Measurements from ENCODE around the gene CSF2RB.

CSF2RB gene

DNA sequence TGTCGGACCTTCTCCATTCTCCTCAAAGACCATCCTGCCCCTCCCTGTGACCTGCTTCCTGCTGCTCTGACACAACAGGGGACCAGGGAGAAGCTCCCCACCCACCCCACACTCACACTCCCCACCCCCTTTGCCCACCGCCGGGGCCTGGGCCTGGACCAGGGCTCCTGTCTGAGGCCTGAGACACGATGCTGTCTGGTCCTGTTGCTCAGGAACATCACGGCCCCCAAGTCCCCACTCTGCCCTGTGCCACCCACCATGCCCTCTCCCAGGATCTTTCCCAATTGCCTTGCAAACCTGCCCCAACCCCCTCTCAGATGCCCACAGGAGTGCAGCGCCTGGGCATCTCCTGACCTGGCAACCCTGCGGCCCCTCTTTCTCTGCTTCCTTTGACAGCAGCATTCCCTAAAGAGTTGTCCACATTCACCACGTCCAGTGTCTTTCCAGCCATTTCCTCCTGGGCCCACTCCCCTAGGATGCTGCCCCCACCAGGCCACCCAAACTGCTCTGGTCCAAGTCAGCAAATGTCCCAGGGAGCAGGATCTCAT lies 10.8 kb downstream of the CSF2RB start:
- no peak overlapping the region for H3K4me3 ChIP-seq (ENCODE audit: low read depth, low read length)
- TF ChIP-seq MYC (IDR thresholded peaks at IDR 0.05; ENCODE audit: low read depth, low read length), result no peak
- TF ChIP-seq, protein P1, sequence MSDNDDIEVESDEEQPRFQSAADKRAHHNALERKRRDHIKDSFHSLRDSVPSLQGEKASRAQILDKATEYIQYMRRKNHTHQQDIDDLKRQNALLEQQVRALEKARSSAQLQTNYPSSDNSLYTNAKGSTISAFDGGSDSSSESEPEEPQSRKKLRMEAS (IDR thresholded peaks at IDR 0.05; ENCODE audit: low read depth, low read length), result no peak
- TF ChIP-seq POLR2A (IDR thresholded peaks at IDR 0.05; ENCODE audit: extremely low read depth, insufficient read length), result no peak
- no peak for DNase-seq (ENCODE audit: low read depth)

DNA sequence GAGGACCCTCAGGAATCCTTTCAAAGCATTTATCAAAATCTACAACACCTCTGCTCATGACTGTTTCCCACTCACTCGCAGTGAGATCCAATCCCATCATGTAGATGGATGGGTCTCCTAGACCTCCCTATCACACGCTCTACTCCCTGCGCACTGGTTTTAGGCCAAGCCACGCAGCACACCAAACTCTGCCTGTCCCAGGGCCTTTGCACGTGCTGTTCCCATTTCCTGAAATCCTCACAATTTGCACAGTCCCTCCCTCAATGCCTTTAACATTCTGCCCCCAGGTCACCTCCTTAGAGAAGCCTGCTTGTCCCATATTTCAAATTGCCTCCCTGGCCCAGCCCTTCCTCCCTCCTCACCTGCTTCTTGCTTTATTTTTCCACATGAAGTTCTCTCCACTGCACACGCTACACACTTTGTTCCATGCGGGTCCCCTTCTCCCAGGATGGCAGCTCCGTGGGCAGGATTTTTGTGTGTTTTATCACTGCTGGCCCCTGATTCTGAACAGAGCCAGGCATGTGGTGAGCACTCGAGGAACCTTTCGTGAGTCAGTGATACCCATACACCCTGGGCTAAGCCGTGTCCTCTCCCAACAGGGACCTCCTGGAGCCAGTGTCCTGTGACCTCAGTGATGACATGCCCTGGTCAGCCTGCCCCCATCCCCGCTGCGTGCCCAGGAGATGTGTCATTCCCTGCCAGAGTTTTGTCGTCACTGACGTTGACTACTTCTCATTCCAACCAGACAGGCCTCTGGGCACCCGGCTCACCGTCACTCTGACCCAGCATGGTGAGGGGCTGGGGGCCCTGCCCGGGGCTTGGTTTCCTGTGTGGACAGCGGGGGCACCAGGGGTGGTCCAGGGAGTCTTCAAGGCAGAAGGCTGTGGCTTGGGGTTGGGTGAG lies 12.2 kb downstream of the CSF2RB start:
- DNase-seq (ENCODE audit: low read depth), result no peak
- H3K4me3 ChIP-seq (ENCODE audit: low read depth, low read length), result no peak overlapping the region
- TF ChIP-seq MYC (IDR thresholded peaks at IDR 0.05; ENCODE audit: low read depth, low read length) (no peak), POLR2A (IDR thresholded peaks at IDR 0.05; ENCODE audit: extremely low read depth, insufficient read length) (no peak)
- TF ChIP-seq, protein P2, sequence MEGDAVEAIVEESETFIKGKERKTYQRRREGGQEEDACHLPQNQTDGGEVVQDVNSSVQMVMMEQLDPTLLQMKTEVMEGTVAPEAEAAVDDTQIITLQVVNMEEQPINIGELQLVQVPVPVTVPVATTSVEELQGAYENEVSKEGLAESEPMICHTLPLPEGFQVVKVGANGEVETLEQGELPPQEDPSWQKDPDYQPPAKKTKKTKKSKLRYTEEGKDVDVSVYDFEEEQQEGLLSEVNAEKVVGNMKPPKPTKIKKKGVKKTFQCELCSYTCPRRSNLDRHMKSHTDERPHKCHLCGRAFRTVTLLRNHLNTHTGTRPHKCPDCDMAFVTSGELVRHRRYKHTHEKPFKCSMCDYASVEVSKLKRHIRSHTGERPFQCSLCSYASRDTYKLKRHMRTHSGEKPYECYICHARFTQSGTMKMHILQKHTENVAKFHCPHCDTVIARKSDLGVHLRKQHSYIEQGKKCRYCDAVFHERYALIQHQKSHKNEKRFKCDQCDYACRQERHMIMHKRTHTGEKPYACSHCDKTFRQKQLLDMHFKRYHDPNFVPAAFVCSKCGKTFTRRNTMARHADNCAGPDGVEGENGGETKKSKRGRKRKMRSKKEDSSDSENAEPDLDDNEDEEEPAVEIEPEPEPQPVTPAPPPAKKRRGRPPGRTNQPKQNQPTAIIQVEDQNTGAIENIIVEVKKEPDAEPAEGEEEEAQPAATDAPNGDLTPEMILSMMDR (IDR thresholded peaks at IDR 0.05; ENCODE audit: low read depth, low read length), result no peak
- TF ChIP-seq, protein P1 (IDR thresholded peaks at IDR 0.05; ENCODE audit: low read depth, low read length), result no peak

DNA sequence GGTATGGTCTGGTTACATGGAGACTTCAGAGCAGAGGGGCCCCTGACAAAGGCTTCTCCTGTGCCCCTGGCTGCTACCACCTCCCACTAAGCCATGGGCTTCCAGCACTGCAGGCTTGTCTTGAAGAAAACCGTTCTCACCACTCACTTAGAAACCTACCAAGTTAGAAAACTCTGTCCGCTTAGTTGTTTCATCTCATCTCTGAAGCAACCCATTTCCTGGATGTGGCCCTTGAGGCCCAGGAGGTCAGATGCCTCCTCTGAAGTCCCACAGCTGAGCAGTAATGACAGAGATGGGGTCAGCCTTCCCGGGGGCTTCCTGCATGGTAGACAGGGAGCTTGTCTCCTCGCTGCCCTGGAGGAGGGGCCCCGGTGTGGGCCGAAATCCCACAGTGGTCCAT lies 12.9 kb downstream of the CSF2RB start:
- TF ChIP-seq MYC (IDR thresholded peaks at IDR 0.05; ENCODE audit: low read depth, low read length), result no peak
- TF ChIP-seq, protein P2 (IDR thresholded peaks at IDR 0.05; ENCODE audit: low read depth, low read length), result no peak
- TF ChIP-seq, protein P1 (IDR thresholded peaks at IDR 0.05; ENCODE audit: low read depth, low read length), result no peak
- TF ChIP-seq POLR2A (IDR thresholded peaks at IDR 0.05; ENCODE audit: extremely low read depth, insufficient read length), result no peak
- no peak for DNase-seq (ENCODE audit: low read depth)
- no peak overlapping the region for H3K4me3 ChIP-seq (ENCODE audit: low read depth, low read length)

DNA sequence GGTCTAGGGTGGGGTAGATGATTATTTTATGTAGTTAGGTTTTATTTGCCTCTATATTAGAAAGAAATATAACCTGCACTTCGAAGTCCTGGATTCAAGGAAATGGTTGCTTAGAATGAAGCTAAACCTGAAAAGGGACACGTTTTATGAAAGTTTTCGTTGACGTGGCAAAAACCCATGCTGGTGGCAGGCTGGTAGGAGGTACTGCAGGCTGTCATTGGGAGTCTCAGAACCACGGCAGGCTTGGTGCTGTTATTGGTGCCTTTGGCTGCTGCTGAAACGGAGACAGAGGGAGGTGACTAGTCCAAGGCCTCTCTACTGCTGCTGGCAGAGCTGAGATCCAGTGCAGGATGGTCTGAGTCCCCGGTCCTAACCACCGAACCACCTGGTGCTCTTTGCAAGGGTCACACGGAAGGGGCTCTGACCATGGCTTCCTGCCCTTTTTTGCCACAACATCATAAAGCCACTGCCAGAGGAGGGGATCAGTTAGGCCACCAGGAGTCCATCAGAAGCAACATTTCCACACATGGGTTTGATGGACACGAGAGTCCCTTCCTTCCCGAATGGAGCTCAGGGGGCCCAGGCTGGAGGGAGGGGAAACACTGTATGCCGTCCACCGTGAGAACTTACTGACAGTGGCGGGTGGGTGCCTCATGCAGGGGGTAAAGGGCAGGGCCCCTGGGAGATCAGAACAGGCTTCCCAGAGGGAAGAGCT lies 13.4 kb downstream of the CSF2RB start:
- DNase-seq (ENCODE audit: low read depth), result no peak
- TF ChIP-seq, protein P2 (IDR thresholded peaks at IDR 0.05; ENCODE audit: low read depth, low read length), result no peak
- TF ChIP-seq, protein P1 (IDR thresholded peaks at IDR 0.05; ENCODE audit: low read depth, low read length), result no peak
- TF ChIP-seq MYC (IDR thresholded peaks at IDR 0.05; ENCODE audit: low read depth, low read length) (no peak), POLR2A (IDR thresholded peaks at IDR 0.05; ENCODE audit: extremely low read depth, insufficient read length) (no peak)
- no peak overlapping the region for H3K4me3 ChIP-seq (ENCODE audit: low read depth, low read length)

DNA sequence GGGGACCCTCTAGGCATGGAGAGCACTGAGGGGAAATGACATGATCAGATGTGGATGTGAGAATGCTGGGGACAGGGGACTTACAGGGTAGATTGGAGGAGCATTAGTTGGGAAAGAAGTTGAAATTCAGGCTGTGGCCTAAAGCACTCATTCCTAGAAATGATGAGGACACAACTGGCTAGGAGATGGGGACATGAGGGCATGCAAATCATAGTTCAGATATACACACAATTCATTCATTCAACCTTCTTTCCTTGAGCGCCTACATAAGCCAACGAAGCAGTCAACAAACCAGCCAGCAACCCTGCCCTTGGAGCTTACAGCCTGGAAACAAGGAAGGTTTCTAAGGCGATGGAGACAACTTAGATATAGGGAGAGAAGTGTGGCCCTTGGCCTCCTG lies 14.2 kb downstream of the CSF2RB start:
- DNase-seq (ENCODE audit: low read depth), result no peak
- TF ChIP-seq, protein P2 (IDR thresholded peaks at IDR 0.05; ENCODE audit: low read depth, low read length), result no peak
- TF ChIP-seq POLR2A (IDR thresholded peaks at IDR 0.05; ENCODE audit: extremely low read depth, insufficient read length) (no peak), MYC (IDR thresholded peaks at IDR 0.05; ENCODE audit: low read depth, low read length) (no peak)
- TF ChIP-seq, protein P1 (IDR thresholded peaks at IDR 0.05; ENCODE audit: low read depth, low read length), result no peak
- no peak overlapping the region for H3K4me3 ChIP-seq (ENCODE audit: low read depth, low read length)
